ENCODE data around the gene PAX5. TPM values are rescaled to one million over a fixed set of nuclear protein-coding genes. Genes with fewer than 3 reads are reported as not detected.

The PAX5 gene
- polyA plus RNA-seq, 2 of the 4 experiments (the other 2 are of a cell fraction): not detected

- no peak overlapping the region for H3K4me3 ChIP-seq
- no peak overlapping the region for H3K27ac ChIP-seq
- TF ChIP-seq MYC (IDR thresholded peaks at IDR 0.05; ENCODE audit: borderline replicate concordance, low read length) (no peak), ESRRA (IDR thresholded peaks at IDR 0.05; ENCODE audit: borderline replicate concordance, low read length) (no peak), TFCP2L1 (CRISPR knock-in tag; IDR thresholded peaks at IDR 0.05) (no peak), EHF (CRISPR knock-in tag; IDR thresholded peaks at IDR 0.05) (no peak), RNF2 (IDR thresholded peaks at IDR 0.05; ENCODE audit: borderline replicate concordance, low read depth) (no peak), HOXA7 (CRISPR knock-in tag; IDR thresholded peaks at IDR 0.05) (no peak), JUN (IDR thresholded peaks at IDR 0.05) (no peak), RFX5 (IDR thresholded peaks at IDR 0.05) (no peak), CTCF (IDR thresholded peaks at IDR 0.05) (no peak), MAZ (IDR thresholded peaks at IDR 0.05; ENCODE audit: borderline replicate concordance, low read depth, low read length) (no peak), E2F6 (IDR thresholded peaks at IDR 0.05; ENCODE audit: borderline replicate concordance, low read depth) (no peak), CHD4 (IDR thresholded peaks at IDR 0.05; ENCODE audit: borderline replicate concordance) (no peak)
- TF ChIP-seq, protein P1, sequence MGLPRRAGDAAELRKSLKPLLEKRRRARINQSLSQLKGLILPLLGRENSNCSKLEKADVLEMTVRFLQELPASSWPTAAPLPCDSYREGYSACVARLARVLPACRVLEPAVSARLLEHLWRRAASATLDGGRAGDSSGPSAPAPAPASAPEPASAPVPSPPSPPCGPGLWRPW (IDR thresholded peaks at IDR 0.05): no peak
- TF ChIP-seq, protein P2, sequence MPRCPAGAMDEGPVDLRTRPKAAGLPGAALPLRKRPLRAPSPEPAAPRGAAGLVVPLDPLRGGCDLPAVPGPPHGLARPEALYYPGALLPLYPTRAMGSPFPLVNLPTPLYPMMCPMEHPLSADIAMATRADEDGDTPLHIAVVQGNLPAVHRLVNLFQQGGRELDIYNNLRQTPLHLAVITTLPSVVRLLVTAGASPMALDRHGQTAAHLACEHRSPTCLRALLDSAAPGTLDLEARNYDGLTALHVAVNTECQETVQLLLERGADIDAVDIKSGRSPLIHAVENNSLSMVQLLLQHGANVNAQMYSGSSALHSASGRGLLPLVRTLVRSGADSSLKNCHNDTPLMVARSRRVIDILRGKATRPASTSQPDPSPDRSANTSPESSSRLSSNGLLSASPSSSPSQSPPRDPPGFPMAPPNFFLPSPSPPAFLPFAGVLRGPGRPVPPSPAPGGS (IDR thresholded peaks at IDR 0.05): no peak
- TF ChIP-seq, protein P3, sequence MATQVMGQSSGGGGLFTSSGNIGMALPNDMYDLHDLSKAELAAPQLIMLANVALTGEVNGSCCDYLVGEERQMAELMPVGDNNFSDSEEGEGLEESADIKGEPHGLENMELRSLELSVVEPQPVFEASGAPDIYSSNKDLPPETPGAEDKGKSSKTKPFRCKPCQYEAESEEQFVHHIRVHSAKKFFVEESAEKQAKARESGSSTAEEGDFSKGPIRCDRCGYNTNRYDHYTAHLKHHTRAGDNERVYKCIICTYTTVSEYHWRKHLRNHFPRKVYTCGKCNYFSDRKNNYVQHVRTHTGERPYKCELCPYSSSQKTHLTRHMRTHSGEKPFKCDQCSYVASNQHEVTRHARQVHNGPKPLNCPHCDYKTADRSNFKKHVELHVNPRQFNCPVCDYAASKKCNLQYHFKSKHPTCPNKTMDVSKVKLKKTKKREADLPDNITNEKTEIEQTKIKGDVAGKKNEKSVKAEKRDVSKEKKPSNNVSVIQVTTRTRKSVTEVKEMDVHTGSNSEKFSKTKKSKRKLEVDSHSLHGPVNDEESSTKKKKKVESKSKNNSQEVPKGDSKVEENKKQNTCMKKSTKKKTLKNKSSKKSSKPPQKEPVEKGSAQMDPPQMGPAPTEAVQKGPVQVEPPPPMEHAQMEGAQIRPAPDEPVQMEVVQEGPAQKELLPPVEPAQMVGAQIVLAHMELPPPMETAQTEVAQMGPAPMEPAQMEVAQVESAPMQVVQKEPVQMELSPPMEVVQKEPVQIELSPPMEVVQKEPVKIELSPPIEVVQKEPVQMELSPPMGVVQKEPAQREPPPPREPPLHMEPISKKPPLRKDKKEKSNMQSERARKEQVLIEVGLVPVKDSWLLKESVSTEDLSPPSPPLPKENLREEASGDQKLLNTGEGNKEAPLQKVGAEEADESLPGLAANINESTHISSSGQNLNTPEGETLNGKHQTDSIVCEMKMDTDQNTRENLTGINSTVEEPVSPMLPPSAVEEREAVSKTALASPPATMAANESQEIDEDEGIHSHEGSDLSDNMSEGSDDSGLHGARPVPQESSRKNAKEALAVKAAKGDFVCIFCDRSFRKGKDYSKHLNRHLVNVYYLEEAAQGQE (IDR thresholded peaks at IDR 0.05): no peak
- peaks cover 11% of the 10 kb centered on the region for H3K4me1 ChIP-seq
- WGBS (ENCODE audit: missing lambda C conversion rate): 87% methylated on average over 7 of the region's 7 CpGs
- no peak for DNase-seq (ENCODE audit: low read depth in 1 of 2, low spot score in 1 of 2)
- no peak overlapping the region for H3K4me2 ChIP-seq
- H3K9me3 ChIP-seq: no peaks in the 10 kb centered on the region
- POLR2A ChIA-PET: no interaction called here
- ATAC-seq: no peak
- CTCF ChIA-PET: interaction anchor here (1.2 to 1.5 kb wide), 3 partner anchors 9 to 67 kb away, joined by 3 to 4 read pairs (median 3); no protein-coding TSS in a partner anchor
- no peak for FAIRE-seq
Observed at GRCh38 chr9:36940881-36941280, 93.2 kb downstream of the PAX5 start.

GRCh38 chr9:36940500-36940853, 93.6 kb downstream of the PAX5 start:
- no peak for ATAC-seq
- H3K27ac ChIP-seq: no peak overlapping the region
- no peak overlapping the region for H3K4me2 ChIP-seq
- CTCF ChIA-PET: interaction anchor here (1.2 to 1.5 kb wide), 2 partner anchors 9 to 66 kb away, joined by 3 to 4 read pairs; no protein-coding TSS in a partner anchor
- POLR2A ChIA-PET: no interaction called here
- no peak overlapping the region for H3K4me3 ChIP-seq
- no peaks in the 10 kb centered on the region for H3K9me3 ChIP-seq
- DNase-seq (ENCODE audit: low read depth in 1 of 2, low spot score in 1 of 2): no peak
- no peak for FAIRE-seq
- TF ChIP-seq POLR2AphosphoS2 (conservative IDR thresholded peaks at IDR 0.05; ENCODE audit: low read length) (no peak), HOXA7 (CRISPR knock-in tag; IDR thresholded peaks at IDR 0.05) (no peak), HDAC2 (IDR thresholded peaks at IDR 0.05) (no peak)
- peaks cover 11% of the 10 kb centered on the region for H3K4me1 ChIP-seq
- 61% methylated on average over 7 of the region's 7 CpGs for WGBS (ENCODE audit: missing lambda C conversion rate)

Data from A549 (cell line).